ENCODE results near the gene CCDC126. TPM values are rescaled to one million over a fixed set of nuclear protein-coding genes. Genes with fewer than 3 reads are reported as not detected.

Gene CCDC126
- 2.7 to 4.8 TPM (median 3.9 TPM) in 5 replicates for total RNA-seq (2022; extraction: Qiagen RNA extraction; ENCODE audit: low read depth)

DNA sequence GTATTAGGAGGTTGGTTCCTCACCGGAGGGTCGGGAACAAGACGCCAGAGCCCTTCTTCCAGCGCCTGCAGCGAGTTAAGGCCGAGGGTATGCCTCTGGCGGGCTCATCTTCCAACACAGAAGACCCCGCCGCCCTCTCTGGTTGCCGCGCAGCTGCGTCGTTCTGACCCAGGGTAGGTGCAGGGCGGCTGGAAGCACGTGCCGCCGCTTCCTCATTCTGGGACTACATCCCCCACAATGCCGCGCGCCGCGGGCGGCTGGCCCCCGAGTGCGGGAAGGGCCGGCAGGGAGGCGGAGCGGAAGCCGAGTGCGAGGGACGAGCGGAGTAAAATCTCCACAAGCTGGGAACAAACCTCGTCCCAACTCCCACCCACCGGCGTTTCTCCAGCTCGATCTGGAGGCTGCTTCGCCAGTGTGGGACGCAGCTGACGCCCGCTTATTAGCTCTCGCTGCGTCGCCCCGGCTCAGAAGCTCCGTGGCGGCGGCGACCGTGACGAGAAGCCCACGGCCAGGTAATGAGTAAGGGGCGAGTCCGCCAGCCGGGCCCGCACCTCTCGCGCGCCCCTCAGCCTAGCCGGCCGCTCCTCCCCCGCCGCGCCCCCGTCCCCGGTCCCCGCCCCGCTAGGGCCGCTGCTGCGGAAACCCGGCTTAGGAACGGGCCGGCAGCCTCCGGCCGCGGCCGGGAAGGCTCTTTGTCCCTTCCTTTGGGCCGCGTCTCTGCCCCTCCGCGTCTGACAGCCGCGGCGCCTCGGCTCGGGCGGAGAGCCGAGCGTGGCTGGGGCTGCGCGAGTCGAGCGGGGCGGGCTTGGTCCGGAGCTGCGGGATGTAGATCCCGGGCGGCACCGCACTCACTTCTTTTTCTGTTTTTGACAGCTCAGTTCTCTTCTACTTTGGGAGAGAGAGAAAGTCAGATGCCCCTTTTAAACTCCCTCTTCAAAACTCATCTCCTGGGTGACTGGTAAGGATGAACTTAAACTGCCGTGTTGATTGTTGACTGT is at the start of gene CCDC126:
Gene CCDC126, plus strand, starts transcription at position 289 of the 998 bp plus-strand sequence. CDS start 13,934 bp downstream, outside the sequence.

GRCh38 chr7:23679898-23680413 is 82.8 kb downstream of the CCDC126 start, which contains the start of gene FAM221A:
TSS of gene FAM221A (plus strand) at chr7:23680199. CDS start at chr7:23680219, 20 bp downstream.

Other genes starting within 250 kb of the CCDC126 start
- gene IGF2BP3, start 126.9 kb upstream of the CCDC126 start, total RNA-seq (2022; extraction: Qiagen RNA extraction; ENCODE audit: low read depth) = 20.7 to 26.6 TPM (median 25.1 TPM) in 5 replicates
- 67.1 to 78.7 TPM (median 77.0 TPM) in 5 replicates for gene TRA2A, start 65.4 kb upstream of the CCDC126 start, total RNA-seq (2022; extraction: Qiagen RNA extraction; ENCODE audit: low read depth)
- 0.15 to 1.6 TPM (median 0.52 TPM) in 5 replicates for gene FAM221A, start 82.8 kb downstream of the CCDC126 start, total RNA-seq (2022; extraction: Qiagen RNA extraction; ENCODE audit: low read depth)
- gene STK31, start 112.8 kb downstream of the CCDC126 start, total RNA-seq (2022; extraction: Qiagen RNA extraction; ENCODE audit: low read depth) = 0.31 to 0.51 TPM (median 0.43 TPM) in 5 replicates